Naive B cell (primary cell): ENCODE data around the gene CNTFR. TPM values are rescaled to one million over a fixed set of nuclear protein-coding genes. Genes with fewer than 3 reads are reported as not detected.

Experiments used
- ATAC-seq, 2 donors: fragments of 150-1000 bp; cut with Tn5 transposase; 2 replicates each; pipeline ENCODE4 v1.10.0; 2021; ENCODE audit warnings: low read depth in 2 of 2, mild to moderate bottlenecking in 2 of 2, moderate library complexity in 2 of 2
- DNase-seq: peaks from one replicate; pipeline ENCODE4 v3.0.0; 2022
- H3K27ac Mint-ChIP-seq, 6 donors: one replicate each; pipeline ENCODE4 v1.8.0; 2020 to 2022; ENCODE audit warnings: mild to moderate bottlenecking in 6 of 6, mixed read lengths in 6 of 6, moderate library complexity in 5 of 6, inconsistent platforms in 2 of 6
- H3K27me3 Mint-ChIP-seq, 3 donors: one replicate each; pipeline ENCODE4 v1.8.0; 2021 to 2022; ENCODE audit warnings: mixed read lengths in 3 of 3, mild to moderate bottlenecking in 1 of 3
- H3K36me3 Mint-ChIP-seq, 2 donors: one replicate each; pipeline ENCODE4 v1.8.0; 2020 to 2022; ENCODE audit warnings: mixed read lengths in 2 of 2, inconsistent platforms in 1 of 2, mild to moderate bottlenecking in 1 of 2
- H3K4me1 Mint-ChIP-seq, 3 donors: one replicate each; pipeline ENCODE4 v1.8.0; 2020 to 2022; ENCODE audit warnings: mixed read lengths in 3 of 3, inconsistent platforms in 1 of 3, mild to moderate bottlenecking in 1 of 3, moderate library complexity in 1 of 3
- H3K4me3 Mint-ChIP-seq, 8 donors: one replicate each; pipeline ENCODE4 v1.8.0; 2020 to 2022; ENCODE audit warnings: mild to moderate bottlenecking in 8 of 8, mixed read lengths in 8 of 8, moderate library complexity in 8 of 8, inconsistent platforms in 2 of 8
- H3K9me3 Mint-ChIP-seq, 7 donors: one replicate each; pipeline ENCODE4 v1.8.0; 2020 to 2022; ENCODE audit warnings: mixed read lengths in 7 of 7, mild to moderate bottlenecking in 5 of 7, inconsistent platforms in 2 of 7, moderate library complexity in 1 of 7
- polyA plus RNA-seq, 6 donors: library from polyadenylated mRNA; unstranded; fragments of 300-500 nt; fragmentation: Illumina TruSeq; gene quantifications; one replicate each; pipeline ENCODE4 v1.2.3, GENCODE V29; 2021; ENCODE audit warnings: low read depth in 6 of 6

The CNTFR gene
- polyA plus RNA-seq, 6 donors from 2014 or later: not detected

GRCh38 chr9:34570809-34571480 is 18.6 kb downstream of the CNTFR start:
- Mint-ChIP-seq H3K27ac (peak overlapping the region in 1 of 6 donors; percentile 57), H3K4me3 (no peak overlapping the region), H3K27me3 (peaks cover 28 to 83% (median 78%) of the 10 kb centered on the region in 3 donors), H3K9me3 (no peaks in the 10 kb centered on the region), H3K4me1 (peaks cover 0 to 7% (median 2%) of the 10 kb centered on the region in 3 donors), H3K36me3 (no peaks in the 10 kb centered on the region)
- no peak for ATAC-seq
- no peak for DNase-seq

GRCh38 chr9:34570376-34570775 is 19.1 kb downstream of the CNTFR start:
- Mint-ChIP-seq H3K27me3 (peaks cover 24 to 83% (median 79%) of the 10 kb centered on the region in 3 donors), H3K9me3 (no peaks in the 10 kb centered on the region), H3K4me3 (no peak overlapping the region), H3K4me1 (peaks cover 0 to 7% (median 0%) of the 10 kb centered on the region in 3 donors), H3K36me3 (no peaks in the 10 kb centered on the region), H3K27ac (peak overlapping the region in 2 of 6 donors; percentile 12 to 71)
- ATAC-seq (no peak), DNase-seq (no peak)

- Mint-ChIP-seq H3K9me3 (no peaks in the 10 kb centered on the region), H3K27me3 (peaks cover 27 to 83% (median 78%) of the 10 kb centered on the region in 3 donors), H3K36me3 (no peaks in the 10 kb centered on the region), H3K4me1 (peaks cover 0 to 7% (median 0%) of the 10 kb centered on the region in 3 donors), H3K27ac (no peak overlapping the region), H3K4me3 (no peak overlapping the region)
- DNase-seq (no peak), ATAC-seq (no peak)
Observed at GRCh38 chr9:34568774-34569173, 20.8 kb downstream of the CNTFR start.

GRCh38 chr9:34568133-34568532 is 21.4 kb downstream of the CNTFR start:
- H3K27me3 Mint-ChIP-seq: peaks cover 34 to 83% (median 78%) of the 10 kb centered on the region in 3 donors

GRCh38 chr9:34566972-34567371 is 22.6 kb downstream of the CNTFR start:
- Mint-ChIP-seq H3K4me3 (no peak overlapping the region), H3K36me3 (peaks cover 0 to 8% of the 10 kb centered on the region in 2 donors), H3K9me3 (peaks cover 0 to 14% (median 5%) of the 10 kb centered on the region in 7 donors), H3K27me3 (peaks cover 41 to 90% (median 84%) of the 10 kb centered on the region in 3 donors), H3K27ac (peak overlapping the region in 1 of 6 donors; percentile 24), H3K4me1 (peaks cover 0 to 7% (median 4%) of the 10 kb centered on the region in 3 donors)
- DNase-seq (no peak), ATAC-seq (no peak)

More at GRCh38 chr9:34568133-34568532, 21.4 kb downstream of the CNTFR start:
- H3K4me3 Mint-ChIP-seq: peak overlapping the region in 1 of 8 donors; percentile 36
- ATAC-seq (no peak), DNase-seq (no peak)
- peaks cover 0 to 3% (median 0%) of the 10 kb centered on the region in 7 donors for H3K9me3 Mint-ChIP-seq
- no peak overlapping the region for H3K27ac Mint-ChIP-seq
- peaks cover 0 to 7% (median 4%) of the 10 kb centered on the region in 3 donors for H3K4me1 Mint-ChIP-seq
- peaks cover 0 to under 1% of the 10 kb centered on the region in 2 donors for H3K36me3 Mint-ChIP-seq

- Mint-ChIP-seq H3K36me3 (peaks cover 0 to 8% of the 10 kb centered on the region in 2 donors), H3K4me1 (peaks cover 0 to 4% (median under 1%) of the 10 kb centered on the region in 3 donors), H3K9me3 (peaks cover 0 to 18% (median 8%) of the 10 kb centered on the region in 7 donors), H3K27ac (no peak overlapping the region), H3K27me3 (peaks cover 46 to 87% (median 78%) of the 10 kb centered on the region in 3 donors), H3K4me3 (no peak overlapping the region)
- ATAC-seq (no peak), DNase-seq (no peak)
Observed at GRCh38 chr9:34566322-34566721, 23.2 kb downstream of the CNTFR start.

- Mint-ChIP-seq H3K4me1 (peaks cover 0 to 4% (median 0%) of the 10 kb centered on the region in 3 donors), H3K27me3 (peaks cover 50 to 87% (median 78%) of the 10 kb centered on the region in 3 donors), H3K27ac (no peak overlapping the region), H3K4me3 (no peak overlapping the region), H3K9me3 (peaks cover 0 to 18% (median 8%) of the 10 kb centered on the region in 7 donors), H3K36me3 (peaks cover 0 to 8% of the 10 kb centered on the region in 2 donors)
- ATAC-seq (no peak), DNase-seq (no peak)
Observed at GRCh38 chr9:34565856-34566255, 23.7 kb downstream of the CNTFR start.

GRCh38 chr9:34564617-34565016 is 24.9 kb downstream of the CNTFR start:
- no peak overlapping the region for H3K4me3 Mint-ChIP-seq
- ATAC-seq (no peak), DNase-seq (no peak)
- H3K36me3 Mint-ChIP-seq: peaks cover 0 to 8% of the 10 kb centered on the region in 2 donors
- peaks cover 0 to 18% (median 8%) of the 10 kb centered on the region in 7 donors for H3K9me3 Mint-ChIP-seq
- H3K4me1 Mint-ChIP-seq: peaks cover 0 to 9% (median 0%) of the 10 kb centered on the region in 3 donors
- peaks cover 55 to 86% (median 78%) of the 10 kb centered on the region in 3 donors for H3K27me3 Mint-ChIP-seq
- H3K27ac Mint-ChIP-seq: no peak overlapping the region

GRCh38 chr9:34563262-34563661 is 26.3 kb downstream of the CNTFR start:
- H3K27me3 Mint-ChIP-seq: peaks cover 61 to 92% (median 82%) of the 10 kb centered on the region in 3 donors
- H3K36me3 Mint-ChIP-seq: peaks cover 0 to 8% of the 10 kb centered on the region in 2 donors
- H3K27ac Mint-ChIP-seq: peak overlapping the region in 1 of 6 donors; percentile 11
- ATAC-seq (no peak), DNase-seq (no peak)
- H3K9me3 Mint-ChIP-seq: peaks cover 0 to 18% (median 9%) of the 10 kb centered on the region in 7 donors
- H3K4me3 Mint-ChIP-seq: no peak overlapping the region
- H3K4me1 Mint-ChIP-seq: peaks cover 0 to 9% (median 0%) of the 10 kb centered on the region in 3 donors

- ATAC-seq (no peak), DNase-seq (no peak)
- Mint-ChIP-seq H3K9me3 (peaks cover 0 to 18% (median 9%) of the 10 kb centered on the region in 7 donors), H3K36me3 (peaks cover 0 to 8% of the 10 kb centered on the region in 2 donors), H3K27ac (no peak overlapping the region), H3K4me1 (peaks cover 0 to 9% (median 0%) of the 10 kb centered on the region in 3 donors), H3K27me3 (peaks cover 61 to 93% (median 85%) of the 10 kb centered on the region in 3 donors), H3K4me3 (no peak overlapping the region)
Observed at GRCh38 chr9:34562135-34562745, 27.3 kb downstream of the CNTFR start.

- H3K4me3 Mint-ChIP-seq: no peak overlapping the region
- H3K27me3 Mint-ChIP-seq: peaks cover 60 to 93% (median 88%) of the 10 kb centered on the region in 3 donors
- peaks cover 0 to 8% of the 10 kb centered on the region in 2 donors for H3K36me3 Mint-ChIP-seq
- no peak for DNase-seq
- peaks cover 0 to 9% (median 0%) of the 10 kb centered on the region in 3 donors for H3K4me1 Mint-ChIP-seq
- ATAC-seq: no peak
- H3K27ac Mint-ChIP-seq: no peak overlapping the region
- peaks cover 0 to 18% (median 9%) of the 10 kb centered on the region in 7 donors for H3K9me3 Mint-ChIP-seq
Observed at GRCh38 chr9:34560599-34561214, 28.8 kb downstream of the CNTFR start.

GRCh38 chr9:34559624-34560455 is 29.7 kb downstream of the CNTFR start:
- Mint-ChIP-seq H3K4me3 (peak overlapping the region in 1 of 8 donors; percentile 53), H3K9me3 (peaks cover 0 to 18% (median 9%) of the 10 kb centered on the region in 7 donors), H3K36me3 (peaks cover 0 to 8% of the 10 kb centered on the region in 2 donors), H3K27me3 (peaks cover 58 to 91% (median 87%) of the 10 kb centered on the region in 3 donors), H3K4me1 (peaks cover 0 to 9% (median 0%) of the 10 kb centered on the region in 3 donors), H3K27ac (peak overlapping the region in 1 of 6 donors; percentile 56)
- DNase-seq (no peak), ATAC-seq (no peak)
